T-helper 1 cell treated with Interleukin-12 subunit alpha and Interleukin-12 subunit beta and Interleukin-4 antibody, amounts not matched to agents 30 μg/mL and 1 μg/mL, for 36 hours (primary cell): ENCODE measurements around the gene LYRM9.
"Not testable (repeated sequence)": the region's sequence is repeated elsewhere in the genome, so short reads cannot be mapped to it uniquely, and the experiment has no call there.

ENCODE experiments used
- H3K27ac Mint-ChIP-seq: one replicate; pipeline ENCODE4 v1.8.0; 2021; ENCODE audit warnings: mild to moderate bottlenecking, mixed read lengths
- H3K27me3 Mint-ChIP-seq: one replicate; pipeline ENCODE4 v1.8.0; 2021; ENCODE audit warnings: low read depth, mixed read lengths
- H3K36me3 Mint-ChIP-seq: one replicate; pipeline ENCODE4 v1.8.0; 2021; ENCODE audit warnings: low read depth, mixed read lengths
- H3K4me1 Mint-ChIP-seq: one replicate; pipeline ENCODE4 v1.8.0; 2021; ENCODE audit warnings: low read depth, mixed read lengths
- H3K4me3 Mint-ChIP-seq: one replicate; pipeline ENCODE4 v1.8.0; 2021; ENCODE audit warnings: mild to moderate bottlenecking, moderate library complexity, mixed read lengths
- H3K9me3 Mint-ChIP-seq: one replicate; pipeline ENCODE4 v1.8.0; 2021; ENCODE audit warnings: mixed read lengths

The LYRM9 gene

GRCh38 chr17:27917000-27917399, 23.8 kb upstream of the LYRM9 start:
- H3K27ac Mint-ChIP-seq, result no peak overlapping the region
- H3K27me3 Mint-ChIP-seq, result no peaks in the 10 kb centered on the region
- H3K9me3 Mint-ChIP-seq, result no peaks in the 10 kb centered on the region
- H3K4me3 Mint-ChIP-seq, result no peak overlapping the region
- no peaks in the 10 kb centered on the region for H3K4me1 Mint-ChIP-seq
- H3K36me3 Mint-ChIP-seq, result no peaks in the 10 kb centered on the region

GRCh38 chr17:27915709-27916108, 22.5 kb upstream of the LYRM9 start:
- Mint-ChIP-seq H3K4me1 (no peaks in the 10 kb centered on the region), H3K9me3 (no peaks in the 10 kb centered on the region), H3K27ac (no peak overlapping the region), H3K27me3 (no peaks in the 10 kb centered on the region), H3K36me3 (no peaks in the 10 kb centered on the region), H3K4me3 (no peak overlapping the region)

GRCh38 chr17:27914382-27914781, 21.2 kb upstream of the LYRM9 start:
- no peaks in the 10 kb centered on the region for H3K27me3 Mint-ChIP-seq
- no peaks in the 10 kb centered on the region for H3K4me1 Mint-ChIP-seq
- H3K27ac Mint-ChIP-seq, result no peak overlapping the region
- no peaks in the 10 kb centered on the region for H3K36me3 Mint-ChIP-seq
- H3K9me3 Mint-ChIP-seq, result no peaks in the 10 kb centered on the region
- H3K4me3 Mint-ChIP-seq, result no peak overlapping the region

- Mint-ChIP-seq H3K4me3 (no peak overlapping the region), H3K9me3 (no peaks in the 10 kb centered on the region), H3K27me3 (no peaks in the 10 kb centered on the region), H3K27ac (no peak overlapping the region), H3K36me3 (no peaks in the 10 kb centered on the region), H3K4me1 (no peaks in the 10 kb centered on the region)
Observed at GRCh38 chr17:27912964-27913363, 19.8 kb upstream of the LYRM9 start.

GRCh38 chr17:27912299-27912698, 19.1 kb upstream of the LYRM9 start:
- not testable (repeated sequence) for H3K27ac Mint-ChIP-seq, H3K27me3 Mint-ChIP-seq, H3K4me1 Mint-ChIP-seq, H3K4me3 Mint-ChIP-seq, H3K9me3 Mint-ChIP-seq, H3K36me3 Mint-ChIP-seq

- Mint-ChIP-seq H3K4me1 (peaks cover 2% of the 10 kb centered on the region), H3K9me3 (peaks cover 4% of the 10 kb centered on the region), H3K4me3 (no peak overlapping the region), H3K36me3 (no peaks in the 10 kb centered on the region), H3K27me3 (peaks cover 23% of the 10 kb centered on the region), H3K27ac (no peak overlapping the region)
Observed at GRCh38 chr17:27907976-27908558, 14.9 kb upstream of the LYRM9 start.

GRCh38 chr17:27906623-27907022, 13.5 kb upstream of the LYRM9 start:
- Mint-ChIP-seq H3K9me3 (peaks cover 4% of the 10 kb centered on the region), H3K36me3 (no peaks in the 10 kb centered on the region), H3K27me3 (peaks cover 23% of the 10 kb centered on the region), H3K4me3 (no peak overlapping the region), H3K4me1 (peaks cover 2% of the 10 kb centered on the region), H3K27ac (no peak overlapping the region)

GRCh38 chr17:27906226-27906580, 13.0 kb upstream of the LYRM9 start:
- peaks cover 23% of the 10 kb centered on the region for H3K27me3 Mint-ChIP-seq
- H3K9me3 Mint-ChIP-seq, result peaks cover 4% of the 10 kb centered on the region
- no peak overlapping the region for H3K27ac Mint-ChIP-seq
- no peak overlapping the region for H3K4me3 Mint-ChIP-seq
- H3K4me1 Mint-ChIP-seq, result peaks cover 2% of the 10 kb centered on the region
- no peaks in the 10 kb centered on the region for H3K36me3 Mint-ChIP-seq

GRCh38 chr17:27905447-27906225, 12.5 kb upstream of the LYRM9 start:
- Mint-ChIP-seq H3K4me3 (no peak overlapping the region), H3K27me3 (peaks cover 23% of the 10 kb centered on the region), H3K27ac (no peak overlapping the region), H3K36me3 (no peaks in the 10 kb centered on the region), H3K9me3 (peaks cover 4% of the 10 kb centered on the region), H3K4me1 (peaks cover 2% of the 10 kb centered on the region)

- Mint-ChIP-seq H3K36me3 (no peaks in the 10 kb centered on the region), H3K4me3 (no peak overlapping the region), H3K9me3 (peaks cover 4% of the 10 kb centered on the region), H3K27ac (no peak overlapping the region), H3K27me3 (peaks cover 23% of the 10 kb centered on the region), H3K4me1 (peaks cover 2% of the 10 kb centered on the region)
Observed at GRCh38 chr17:27904534-27905446, 11.6 kb upstream of the LYRM9 start.

GRCh38 chr17:27904114-27904513, 10.9 kb upstream of the LYRM9 start:
- Mint-ChIP-seq H3K4me3 (no peak overlapping the region), H3K4me1 (peaks cover 2% of the 10 kb centered on the region), H3K27ac (no peak overlapping the region), H3K27me3 (peaks cover 26% of the 10 kb centered on the region), H3K36me3 (no peaks in the 10 kb centered on the region), H3K9me3 (peaks cover 4% of the 10 kb centered on the region)

- H3K27me3 Mint-ChIP-seq, result peaks cover 39% of the 10 kb centered on the region
Observed at GRCh38 chr17:27899525-27899924, 6.4 kb upstream of the LYRM9 start.

GRCh38 chr17:27898096-27898495, 4.9 kb upstream of the LYRM9 start:
- H3K9me3 Mint-ChIP-seq, result no peaks in the 10 kb centered on the region
- H3K27me3 Mint-ChIP-seq, result peaks cover 42% of the 10 kb centered on the region
- H3K4me1 Mint-ChIP-seq, result peaks cover 7% of the 10 kb centered on the region
- no peak overlapping the region for H3K4me3 Mint-ChIP-seq
- no peaks in the 10 kb centered on the region for H3K36me3 Mint-ChIP-seq
- no peak overlapping the region for H3K27ac Mint-ChIP-seq

More at GRCh38 chr17:27899525-27899924, 6.4 kb upstream of the LYRM9 start:
- H3K36me3 Mint-ChIP-seq, result no peaks in the 10 kb centered on the region
- H3K4me1 Mint-ChIP-seq, result no peaks in the 10 kb centered on the region
- H3K27ac Mint-ChIP-seq, result no peak overlapping the region
- no peak overlapping the region for H3K4me3 Mint-ChIP-seq
- H3K9me3 Mint-ChIP-seq, result no peaks in the 10 kb centered on the region

GRCh38 chr17:27896701-27897100, 3.5 kb upstream of the LYRM9 start:
- Mint-ChIP-seq H3K4me1 (peaks cover 12% of the 10 kb centered on the region), H3K4me3 (no peak overlapping the region), H3K27ac (no peak overlapping the region), H3K9me3 (no peaks in the 10 kb centered on the region), H3K27me3 (peaks cover 42% of the 10 kb centered on the region), H3K36me3 (no peaks in the 10 kb centered on the region)
